H1 (cell line): ENCODE results near the gene ICAM5. TPM values are rescaled to one million over a fixed set of nuclear protein-coding genes. Genes with fewer than 3 reads are reported as not detected.

Experiments
- CTCF ChIA-PET: fragments of 300-600 bp; sonication (Branson Sonifier 250); formaldehyde crosslinking; loops from one replicate; lab custom pipeline; 2021; ENCODE audit not compliant: partially characterized antibody; lab: Charles Lee
- POLR2A ChIA-PET: fragments of 300-600 bp; sonication (Branson Sonifier 250); formaldehyde crosslinking; loops from one replicate; lab custom pipeline; 2021; ENCODE audit warnings: inconsistent platforms; ENCODE audit not compliant: partially characterized antibody; lab: Charles Lee
- DNase-seq, 2 experiments: peaks; one replicate each; pipeline versions ENCODE4 v3.0.0 to v3.0.0-alpha.2; 2010 to 2022; ENCODE audit warnings: low spot score in 2 of 2, low read depth in 1 of 2, mixed read lengths in 1 of 2
- FAIRE-seq: peaks from 2 replicates; lab custom pipeline; 2011; peaks lifted over from hg19 to GRCh38; lab: Jason Lieb, UNC
- H2AFZ ChIP-seq: 2 replicates; pipeline ENCODE4 v1.8.1; 2012; ENCODE audit warnings: low read length, inconsistent platforms
- H2AK5ac ChIP-seq: 2 replicates; pipeline ENCODE4 v1.6.1; 2013; ENCODE audit warnings: low read depth, low read length
- H2BK120ac ChIP-seq: replicated peaks from 2 replicates; pipeline ENCODE3; 2013; ENCODE audit warnings: low read depth, low read length, inconsistent platforms
- H2BK12ac ChIP-seq: 2 replicates; pipeline ENCODE4 v1.6.1; 2013; ENCODE audit warnings: low read depth, low read length
- H2BK15ac ChIP-seq: 2 replicates; pipeline ENCODE4 v1.6.1; 2013; ENCODE audit warnings: low read length
- H2BK20ac ChIP-seq: 2 replicates; pipeline ENCODE4 v1.6.1; 2013; ENCODE audit warnings: low read length
- H2BK5ac ChIP-seq: 2 replicates; pipeline ENCODE4 v1.6.1; 2013; ENCODE audit warnings: low read depth, low read length
- H3K14ac ChIP-seq: 2 replicates; pipeline ENCODE4 v1.6.1; 2013; ENCODE audit warnings: inconsistent platforms; ENCODE audit not compliant: insufficient read length
- H3K18ac ChIP-seq: 2 replicates; pipeline ENCODE4 v1.6.1; 2013; ENCODE audit warnings: low read length; ENCODE audit errors: extremely low read depth
- H3K23ac ChIP-seq: 2 replicates; pipeline ENCODE4 v1.6.1; 2013; ENCODE audit warnings: inconsistent platforms; ENCODE audit not compliant: insufficient read length
- H3K23me2 ChIP-seq: 2 replicates; pipeline ENCODE4 v1.6.1; 2013; ENCODE audit warnings: low read depth, low read length
- H3K27ac ChIP-seq: 2 replicates; pipeline ENCODE4 v1.6.1; 2011; ENCODE audit warnings: low read depth, low read length, inconsistent platforms
- H3K27me3 ChIP-seq, 4 experiments: replicated peaks in 1 of 4; 1 replicate in 1 of 4; 2 replicates in 3 of 4; pipeline versions ENCODE4 v1.6.1 to v1.8.1; 2011 to 2013; ENCODE audit warnings: low read length in 3 of 4, mild to moderate bottlenecking in 3 of 4, inconsistent platforms in 2 of 4, mixed read lengths in 2 of 4, moderate library complexity in 1 of 4; ENCODE audit not compliant: control insufficient read depth in 3 of 4, insufficient read depth in 3 of 4; ENCODE audit errors: extremely low read depth in 1 of 4
- H3K36me3 ChIP-seq, 4 experiments: 2 replicates each; pipeline versions ENCODE4 v1.6.1 to v1.8.1; 2011 to 2013; ENCODE audit warnings: mild to moderate bottlenecking in 4 of 4, low read length in 3 of 4, moderate library complexity in 2 of 4, control low read depth in 1 of 4, inconsistent platforms in 1 of 4; ENCODE audit not compliant: insufficient read depth in 4 of 4, control insufficient read depth in 2 of 4
- H3K4ac ChIP-seq: replicated peaks from 2 replicates; pipeline ENCODE3; 2013; ENCODE audit warnings: low read length, low read depth, mixed read lengths, inconsistent platforms; ENCODE audit not compliant: insufficient read length
- H3K4me1 ChIP-seq, 4 experiments: replicated peaks in 1 of 4; 1 replicate in 1 of 4; 2 replicates in 3 of 4; pipeline versions ENCODE4 v1.6.1 to v1.8.1; 2011 to 2013; ENCODE audit warnings: low read length in 3 of 4, inconsistent platforms in 2 of 4, mixed read lengths in 1 of 4; ENCODE audit not compliant: insufficient read depth in 4 of 4, control insufficient read depth in 3 of 4
- H3K4me2 ChIP-seq, 2 experiments: 2 replicates each; pipeline versions ENCODE4 v1.6.1 to v1.8.1; 2011 to 2013; ENCODE audit warnings: low read depth in 2 of 2, low read length in 2 of 2, control low read depth in 1 of 2, inconsistent platforms in 1 of 2, mild to moderate bottlenecking in 1 of 2; ENCODE audit not compliant: insufficient read depth in 1 of 2
- H3K4me3 ChIP-seq, 4 experiments: fragments of 200-600, 300-600 bp in 1 of 4; sonication (generic), shearing (Covaris generic), sonication (Bioruptor Twin) in 1 of 4; 2 replicates each; pipeline versions ENCODE4 v1.5.1 to v1.8.1; 2011 to 2016; ENCODE audit warnings: low read length in 4 of 4, low read depth in 3 of 4, control low read depth in 2 of 4, inconsistent platforms in 2 of 4, mild to moderate bottlenecking in 2 of 4, mixed read lengths in 1 of 4, moderate library complexity in 1 of 4; ENCODE audit not compliant: insufficient read depth in 2 of 4; ENCODE audit errors: extremely low read depth in 1 of 4
- H3K56ac ChIP-seq: replicated peaks from 2 replicates; pipeline ENCODE3; 2013; ENCODE audit warnings: low read depth, mild to moderate bottlenecking, mixed read lengths, low read length, inconsistent platforms; ENCODE audit not compliant: insufficient read length
- H3K79me1 ChIP-seq: 2 replicates; pipeline ENCODE4 v1.6.1; 2013; ENCODE audit warnings: low read depth, low read length, control low read depth
- H3K79me2 ChIP-seq, 2 experiments: 2 replicates each; pipeline versions ENCODE4 v1.6.1 to v1.8.1; 2012 to 2013; ENCODE audit warnings: low read length in 2 of 2, mild to moderate bottlenecking in 2 of 2, inconsistent platforms in 1 of 2; ENCODE audit not compliant: insufficient read depth in 2 of 2, control insufficient read depth in 1 of 2
- H3K9ac ChIP-seq, 4 experiments: replicated peaks in 1 of 4; 1 replicate in 1 of 4; 2 replicates in 3 of 4; pipeline versions ENCODE4 v1.6.1 to v1.8.1; 2011 to 2013; ENCODE audit warnings: low read depth in 3 of 4, low read length in 3 of 4, control low read depth in 2 of 4, mild to moderate bottlenecking in 2 of 4, moderate library complexity in 2 of 4, inconsistent platforms in 1 of 4; ENCODE audit errors: extremely low read depth in 1 of 4
- H3K9me3 ChIP-seq, 2 experiments: 2 replicates each; pipeline versions ENCODE4 v1.6.1 to v1.8.1; 2012 to 2013; ENCODE audit warnings: mild to moderate bottlenecking in 2 of 2, moderate library complexity in 2 of 2, control low read depth in 1 of 2, inconsistent platforms in 1 of 2, low read depth in 1 of 2, low read length in 1 of 2, mixed read lengths in 1 of 2; ENCODE audit not compliant: insufficient read depth in 2 of 2
- H4K20me1 ChIP-seq, 2 experiments: replicated peaks in 1 of 2; 2 replicates each; pipeline versions ENCODE3 to v1.8.1; 2011 to 2013; ENCODE audit warnings: inconsistent platforms in 2 of 2, low read length in 2 of 2, mild to moderate bottlenecking in 1 of 2; ENCODE audit not compliant: insufficient read depth in 2 of 2, control insufficient read depth in 1 of 2
- H4K5ac ChIP-seq: 2 replicates; pipeline ENCODE4 v1.6.1; 2013; ENCODE audit warnings: low read length, low read depth, mixed read lengths, inconsistent platforms; ENCODE audit not compliant: insufficient read length
- H4K8ac ChIP-seq: 2 replicates; pipeline ENCODE4 v1.8.0; 2013; ENCODE audit warnings: mild to moderate bottlenecking, moderate library complexity, low read length, inconsistent platforms; ENCODE audit not compliant: insufficient read depth; ENCODE audit errors: extremely low read depth
- H4K91ac ChIP-seq: replicated peaks from 2 replicates; pipeline ENCODE3; 2013; ENCODE audit warnings: low read length, mixed read lengths, inconsistent platforms; ENCODE audit not compliant: insufficient read length
- ASH2L ChIP-seq: fragments of 200-600, 300-600 bp; sonication (generic); IDR thresholded peaks from one replicate; pipeline ENCODE4 v1.7.1; 2017; ENCODE audit warnings: low read length
- CEBPB ChIP-seq: IDR thresholded peaks from 2 replicates; pipeline ENCODE4 v1.6.1; 2012; ENCODE audit warnings: low read depth, low read length
- CHD1 ChIP-seq: IDR thresholded peaks from 2 replicates; pipeline ENCODE4 v1.6.1; 2012; ENCODE audit warnings: low read depth, low read length, improper control_type of control experiment
- CREB1 ChIP-seq: IDR thresholded peaks from 2 replicates; pipeline ENCODE4 v1.6.1; 2012; ENCODE audit warnings: inconsistent platforms
- EZH2 ChIP-seq: fragments of 200-600 bp; sonication (generic); IDR thresholded peaks from 2 replicates; pipeline ENCODE4 v1.7.1; 2012; ENCODE audit warnings: low read depth, mild to moderate bottlenecking, moderate library complexity, low read length, inconsistent platforms; ENCODE audit not compliant: severe bottlenecking
- FOSL1 ChIP-seq: IDR thresholded peaks from 2 replicates; pipeline ENCODE4 v1.6.1; 2011; ENCODE audit warnings: mild to moderate bottlenecking, low read depth, low read length, moderate library complexity; ENCODE audit not compliant: insufficient read depth
- GTF2F1 ChIP-seq: IDR thresholded peaks from 2 replicates; pipeline ENCODE4 v1.6.1; 2012; ENCODE audit warnings: low read depth, low read length, improper control_type of control experiment, borderline replicate concordance
- HDAC6 ChIP-seq: IDR thresholded peaks from one replicate; pipeline ENCODE4 v1.7.1; 2012; ENCODE audit warnings: low read depth, mild to moderate bottlenecking, inconsistent platforms, low read length, moderate library complexity
- JUND ChIP-seq: IDR thresholded peaks from 2 replicates; pipeline ENCODE4 v1.6.1; 2011; ENCODE audit warnings: mild to moderate bottlenecking, improper control_type of control experiment, low read length
- KDM5A ChIP-seq: fragments of 200-600 bp; IDR thresholded peaks from 2 replicates; pipeline ENCODE4 v1.7.1; 2012; ENCODE audit warnings: mild to moderate bottlenecking, low read length, inconsistent platforms, mixed read lengths
- PHF8 ChIP-seq: fragments of 200-600 bp; sonication (generic); conservative IDR thresholded peaks from 2 replicates; pipeline ENCODE4 v1.7.1; 2012; ENCODE audit warnings: low read depth, mild to moderate bottlenecking, inconsistent platforms, low read length, moderate library complexity
- WGBS, 2 experiments: shearing (Covaris generic) in 1 of 2; methylation state at CpG; one replicate each; pipeline versions ENCODE4 v1.1.6 to v1.1.7; 2013 to 2015; ENCODE audit warnings: low lambda C conversion rate in 2 of 2, mixed read lengths in 2 of 2, inconsistent platforms in 1 of 2, low coverage in 1 of 2, missing lambda C conversion rate in 1 of 2; ENCODE audit not compliant: insufficient replicate concordance in 2 of 2, insufficient coverage in 1 of 2, insufficient read length in 1 of 2; ENCODE audit errors: extremely low coverage in 1 of 2, missing lambda C conversion rate in 1 of 2; 5-methylcytosine and 5-hydroxymethylcytosine counted together
- polyA plus RNA-seq, 7 experiments: library from polyadenylated mRNA; depleted of rRNA in 3 of 7; stranded (reverse) in 5 of 7; unstranded in 2 of 7; fragments of >200 nt in 5 of 7; fragments of 200-250 nt in 2 of 7; gene quantifications; 1 replicate in 5 of 7; 2 replicates in 1 of 7; 4 replicates in 1 of 7; pipeline versions ENCODE4 v1.2.1 to v1.2.3, GENCODE V29; 2011 to 2013; ENCODE audit warnings: missing spikeins in 2 of 7, mixed read lengths in 2 of 7
- total RNA-seq: library from RNA; stranded (reverse); fragmentation: NEBNext Ultra II Directional; extraction: Animal tissue kit (Norgen Biotek cat#: 25700); gene quantifications from 2 replicates; pipeline ENCODE4 v1.2.1, GENCODE V29; 2021
- TF ChIP-seq, protein P1 (sequence below): IDR thresholded peaks from 2 replicates; pipeline ENCODE4 v1.6.1; 2011; ENCODE audit warnings: low read length, improper control_type of control experiment

ICAM5 gene
- total and polyA plus RNA-seq, 2 of the 8 experiments (the other 6 are each of a cell fraction or from before 2014, with no cell fraction given): 3.9 to 4.8 TPM

DNA sequence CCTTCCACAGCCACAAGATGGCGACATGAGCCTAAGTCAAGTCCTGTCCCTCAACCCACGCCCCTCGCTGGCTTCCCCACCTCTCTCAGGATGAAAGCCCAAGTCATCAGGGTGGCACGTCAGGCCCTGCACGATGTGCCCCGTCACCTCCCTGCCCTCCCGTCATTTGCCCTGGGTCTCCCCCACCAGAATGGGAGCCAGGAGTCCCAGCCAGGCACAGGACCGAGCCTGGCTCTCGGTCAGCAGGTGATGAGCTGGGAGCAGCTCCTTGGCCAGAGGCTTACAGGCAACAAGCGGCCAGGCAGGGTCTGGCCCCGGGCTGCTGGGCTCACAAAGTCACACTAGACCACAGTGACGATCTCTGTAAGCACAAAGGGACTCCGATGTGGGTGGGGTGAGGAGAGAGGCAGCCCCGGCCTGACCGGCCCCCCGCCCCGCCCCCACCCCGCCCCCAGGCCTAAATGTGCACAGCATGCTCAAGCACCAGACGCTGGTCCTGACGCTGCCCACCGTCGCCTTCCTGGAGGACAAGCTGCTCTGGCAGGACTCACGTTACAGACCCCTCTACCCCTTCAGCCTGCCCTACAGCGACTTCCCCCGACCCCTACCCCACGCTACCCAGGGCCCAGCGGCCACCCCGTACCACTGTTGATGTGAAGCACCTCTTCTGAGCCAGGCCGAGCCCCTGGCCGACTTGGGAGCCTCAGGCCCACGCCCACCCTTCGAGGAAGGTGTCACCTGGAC, 30.4 kb upstream of the ICAM5 start:
- H2BK120ac ChIP-seq: no peak overlapping the region
- H3K79me2 ChIP-seq: no peaks in the 10 kb centered on the region
- no peak overlapping the region for H2BK5ac ChIP-seq
- H3K4me1 ChIP-seq: peaks cover 0 to 2% (median 0%) of the 10 kb centered on the region in 4 experiments; a peak in 2 of 7 replicates
- ChIA-PET CTCF (interaction anchor here (0.6 to 5.4 kb wide), 65 partner anchors 7 to 253 kb away, joined by 3 to 68 read pairs (median 4); partner anchors contain the start of genes FDX2, ICAM1, ICAM4 and ICAM5), POLR2A (interaction anchor here (0.8 to 3.2 kb wide), 12 partner anchors 9 to 146 kb away, joined by 3 to 18 read pairs (median 6); partner anchors contain the start of genes DNMT1, ICAM1 and TYK2)
- FAIRE-seq (peak; percentile 62), DNase-seq (peak; percentile 69 to 91)
- H3K36me3 ChIP-seq: peaks cover 4 to 26% (median 14%) of the 10 kb centered on the region in 4 experiments; a peak in 5 of 8 replicates
- H3K9me3 ChIP-seq: no peaks in the 10 kb centered on the region
- H3K9ac ChIP-seq: no peak overlapping the region
- no peaks in the 10 kb centered on the region for H3K23me2 ChIP-seq
- no peak overlapping the region for H2AFZ ChIP-seq
- H2BK20ac ChIP-seq: no peak overlapping the region
- no peaks in the 10 kb centered on the region for H3K79me1 ChIP-seq
- H4K20me1 ChIP-seq: peaks cover 0 to 6% of the 10 kb centered on the region in 2 experiments
- H3K18ac ChIP-seq: no peak overlapping the region
- no peak overlapping the region for H3K14ac ChIP-seq
- H4K91ac ChIP-seq: no peak overlapping the region
- 64% methylated on average over 21 of the region's 32 CpGs; no CpG with 5 or more reads in 1 of the 2 experiments for WGBS, 2 experiments
- H3K4me3 ChIP-seq: no peak overlapping the region
- H2BK12ac ChIP-seq: no peak overlapping the region
- H2BK15ac ChIP-seq: no peak overlapping the region
- no peak overlapping the region for H3K4me2 ChIP-seq
- H2AK5ac ChIP-seq: no peak overlapping the region
- no peak overlapping the region for H3K23ac ChIP-seq
- H3K4ac ChIP-seq: no peak overlapping the region
- no peaks in the 10 kb centered on the region for H3K27me3 ChIP-seq
- peak overlapping the region; percentile 45; the same call in 1 of the 2 replicates for H4K8ac ChIP-seq
- no peak overlapping the region for H3K27ac ChIP-seq
- H3K56ac ChIP-seq: no peak overlapping the region
- H4K5ac ChIP-seq: no peak overlapping the region
- TF ChIP-seq EZH2 (no peak), FOSL1 (no peak), KDM5A (no peak), HDAC6 (no peak), JUND (no peak), PHF8 (no peak), GTF2F1 (no peak), CEBPB (no peak), CREB1 (no peak), CHD1 (no peak), ASH2L (no peak)
- TF ChIP-seq, protein P1, sequence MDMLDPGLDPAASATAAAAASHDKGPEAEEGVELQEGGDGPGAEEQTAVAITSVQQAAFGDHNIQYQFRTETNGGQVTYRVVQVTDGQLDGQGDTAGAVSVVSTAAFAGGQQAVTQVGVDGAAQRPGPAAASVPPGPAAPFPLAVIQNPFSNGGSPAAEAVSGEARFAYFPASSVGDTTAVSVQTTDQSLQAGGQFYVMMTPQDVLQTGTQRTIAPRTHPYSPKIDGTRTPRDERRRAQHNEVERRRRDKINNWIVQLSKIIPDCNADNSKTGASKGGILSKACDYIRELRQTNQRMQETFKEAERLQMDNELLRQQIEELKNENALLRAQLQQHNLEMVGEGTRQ: no peak
